Measurements from ENCODE around the gene OTOP1.
"Not testable (repeated sequence)": the region's sequence is repeated elsewhere in the genome, so short reads cannot be mapped to it uniquely, and the experiment has no call there.

Gene OTOP1, protein sequence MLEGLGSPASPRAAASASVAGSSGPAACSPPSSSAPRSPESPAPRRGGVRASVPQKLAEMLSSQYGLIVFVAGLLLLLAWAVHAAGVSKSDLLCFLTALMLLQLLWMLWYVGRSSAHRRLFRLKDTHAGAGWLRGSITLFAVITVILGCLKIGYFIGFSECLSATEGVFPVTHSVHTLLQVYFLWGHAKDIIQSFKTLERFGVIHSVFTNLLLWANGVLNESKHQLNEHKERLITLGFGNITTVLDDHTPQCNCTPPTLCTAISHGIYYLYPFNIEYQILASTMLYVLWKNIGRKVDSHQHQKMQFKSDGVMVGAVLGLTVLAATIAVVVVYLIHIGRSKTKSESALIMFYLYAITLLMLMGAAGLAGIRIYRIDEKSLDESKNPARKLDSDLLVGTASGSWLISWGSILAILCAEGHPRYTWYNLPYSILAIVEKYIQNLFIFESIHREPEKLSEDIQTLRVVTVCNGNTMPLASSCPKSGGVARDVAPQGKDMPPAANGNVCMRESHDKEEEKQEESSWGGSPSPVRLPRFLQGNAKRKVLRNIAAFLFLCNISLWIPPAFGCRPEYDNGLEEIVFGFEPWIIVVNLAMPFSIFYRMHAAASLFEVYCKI

DNA sequence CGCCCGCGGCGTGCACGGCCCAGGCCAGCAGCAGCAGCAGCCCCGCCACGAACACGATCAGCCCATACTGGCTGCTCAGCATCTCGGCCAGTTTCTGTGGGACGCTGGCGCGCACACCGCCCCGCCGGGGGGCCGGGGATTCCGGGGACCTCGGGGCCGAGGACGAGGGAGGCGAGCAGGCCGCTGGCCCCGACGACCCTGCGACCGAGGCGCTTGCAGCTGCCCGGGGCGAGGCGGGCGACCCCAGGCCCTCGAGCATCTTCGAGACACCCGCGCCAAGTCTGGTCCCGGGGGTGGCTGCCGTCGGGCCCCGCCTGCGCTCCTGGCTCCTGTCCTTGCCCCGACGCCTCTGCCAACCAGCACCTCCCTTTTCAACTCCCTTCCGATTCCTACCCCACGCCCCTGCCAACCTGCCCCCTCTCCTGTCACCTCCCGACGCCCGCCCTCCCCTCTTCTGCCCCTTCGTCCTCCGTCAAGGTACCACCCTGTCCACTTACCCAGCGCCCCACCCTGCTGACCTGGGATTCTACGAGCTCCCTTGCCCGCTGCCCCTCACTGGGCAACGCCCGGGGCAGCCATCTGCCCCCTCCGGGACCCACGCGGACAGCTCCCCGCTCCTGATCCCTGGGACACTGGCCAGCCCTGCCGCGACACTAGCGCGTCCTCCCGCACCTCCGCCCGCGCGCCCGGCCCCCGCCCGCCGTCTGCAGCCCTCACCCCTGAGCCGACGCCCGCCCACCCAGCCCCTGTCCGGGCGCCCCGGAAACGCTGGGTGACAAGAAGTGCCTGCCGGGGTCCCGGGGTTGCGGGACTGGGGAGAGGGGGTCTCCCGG lies at the start of gene OTOP1:
Gene OTOP1 (minus strand): TSS at position 324 of the 833 bp plus-strand sequence. CDS start 65 bp downstream, at position 259.
- Histone ChIP-seq H3K27me3 (ENCODE audit: insufficient read depth, low read length) (peaks cover 49% of the 10 kb centered on the region), H3K4me3 (ENCODE audit: low read length) (no peak within 1 kb of the TSS), H3K4me1 (ENCODE audit: insufficient read depth, low read length) (no peaks in the 10 kb centered on the region)

DNA sequence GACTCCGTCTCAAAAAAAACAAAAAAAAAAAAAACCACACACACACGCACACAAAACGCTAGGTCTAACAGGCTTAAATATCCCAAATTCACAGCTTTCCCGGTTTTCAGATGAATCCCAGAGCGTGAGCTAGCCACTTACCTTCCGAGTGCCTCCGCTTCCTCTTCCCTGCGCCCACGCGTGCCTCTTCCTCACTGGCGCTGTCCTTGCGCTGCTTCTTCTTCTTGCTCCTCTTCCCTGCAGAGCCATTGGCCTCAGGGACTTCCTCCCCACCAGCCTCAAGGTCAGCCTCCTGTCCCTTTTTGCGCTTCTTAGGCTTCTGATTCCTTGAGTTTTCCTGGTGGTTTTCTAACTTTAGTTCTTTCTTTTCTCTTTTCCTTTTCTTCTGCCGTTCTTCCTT lies 47.5 kb upstream of the OTOP1 start:
- no peaks in the 10 kb centered on the region for H3K4me1 ChIP-seq (ENCODE audit: insufficient read depth, low read length)
- no peaks in the 10 kb centered on the region for H3K27me3 ChIP-seq (ENCODE audit: insufficient read depth, low read length)
- peaks cover 66% of the 10 kb centered on the region for H3K36me3 ChIP-seq (ENCODE audit: insufficient read depth, low read length)
- H2AFZ ChIP-seq (ENCODE audit: low read depth, low read length): no peak overlapping the region
- no peak overlapping the region for H3K4me3 ChIP-seq (ENCODE audit: low read length)
- H3K9me3 ChIP-seq (ENCODE audit: low read length): no peaks in the 10 kb centered on the region

More for the DNA sequence above, at the start of gene OTOP1:
- H3K9me3 ChIP-seq (ENCODE audit: low read length): no peaks in the 10 kb centered on the region
- no peaks in the 10 kb centered on the region for H3K36me3 ChIP-seq (ENCODE audit: insufficient read depth, low read length)
- no peak within 1 kb of the TSS for H2AFZ ChIP-seq (ENCODE audit: low read depth, low read length)

DNA sequence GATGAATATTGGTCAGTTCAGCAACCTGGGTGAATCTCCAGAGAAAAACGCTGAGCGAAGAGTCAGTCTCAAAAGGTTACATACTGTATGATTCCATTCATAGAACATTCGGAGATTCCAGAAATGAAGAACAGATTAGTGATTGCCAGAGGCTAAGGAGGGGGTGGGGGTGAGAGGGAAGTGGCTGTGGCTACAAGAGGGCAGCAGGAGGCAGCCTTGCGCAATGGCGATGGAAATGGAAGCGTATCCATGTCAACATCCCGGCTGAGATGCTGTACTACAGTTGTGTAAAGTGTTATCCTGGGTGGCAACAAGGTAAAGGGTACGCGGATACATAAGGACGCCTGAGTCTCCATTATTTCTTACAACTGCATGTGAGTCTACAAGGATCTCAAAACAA lies 45.2 kb upstream of the OTOP1 start:
- H3K9me3 ChIP-seq (ENCODE audit: low read length): no peaks in the 10 kb centered on the region
- H2AFZ ChIP-seq (ENCODE audit: low read depth, low read length): no peak overlapping the region
- no peaks in the 10 kb centered on the region for H3K27me3 ChIP-seq (ENCODE audit: insufficient read depth, low read length)
- H3K4me1 ChIP-seq (ENCODE audit: insufficient read depth, low read length): no peaks in the 10 kb centered on the region
- H3K4me3 ChIP-seq (ENCODE audit: low read length): no peak overlapping the region
- peaks cover 62% of the 10 kb centered on the region for H3K36me3 ChIP-seq (ENCODE audit: insufficient read depth, low read length)

DNA sequence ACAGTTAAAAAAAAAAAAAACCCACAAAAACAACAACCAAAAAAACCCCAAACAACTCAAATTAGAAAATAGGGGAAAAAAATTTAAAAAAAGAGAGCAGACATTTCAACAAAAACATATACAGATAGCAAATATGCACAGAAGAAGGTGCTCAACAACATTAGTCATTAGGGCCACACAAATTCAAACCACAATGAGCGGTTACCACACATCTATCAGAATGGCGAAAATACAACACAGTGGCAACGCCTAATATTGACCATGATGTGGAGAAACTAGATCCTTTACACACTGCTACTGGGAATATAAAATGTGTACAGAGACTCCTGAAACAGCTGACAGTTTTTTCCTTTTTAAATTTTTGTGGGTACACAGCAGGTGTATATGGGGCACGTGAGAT lies 43.8 kb upstream of the OTOP1 start:
- Histone ChIP-seq H3K4me3 (ENCODE audit: low read length) (no peak overlapping the region), H3K4me1 (ENCODE audit: insufficient read depth, low read length) (no peaks in the 10 kb centered on the region), H3K27me3 (ENCODE audit: insufficient read depth, low read length) (no peaks in the 10 kb centered on the region), H3K9me3 (ENCODE audit: low read length) (no peaks in the 10 kb centered on the region), H3K36me3 (ENCODE audit: insufficient read depth, low read length) (peaks cover 65% of the 10 kb centered on the region), H2AFZ (ENCODE audit: low read depth, low read length) (no peak overlapping the region)

DNA sequence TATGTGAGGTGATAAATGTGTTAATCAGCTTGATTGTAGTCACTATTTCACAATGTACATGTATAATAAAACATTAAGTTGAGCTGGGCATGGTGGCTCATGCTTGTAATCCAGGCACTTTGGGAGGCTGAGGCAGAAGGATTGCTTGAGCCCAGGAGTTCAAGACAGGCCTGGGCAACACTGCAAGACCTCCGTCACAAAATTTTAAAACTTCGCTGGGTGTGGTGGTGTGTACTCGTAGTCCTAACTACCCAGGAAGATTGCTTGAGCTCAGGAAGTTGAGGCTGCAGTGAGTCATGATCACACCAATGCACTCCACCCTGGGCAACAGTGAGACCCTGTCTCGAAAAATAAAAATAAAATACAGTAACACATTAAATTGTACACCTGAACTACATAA lies 43.1 kb upstream of the OTOP1 start:
- Histone ChIP-seq H2AFZ (ENCODE audit: low read depth, low read length) (no peak overlapping the region), H3K27me3 (ENCODE audit: insufficient read depth, low read length) (no peaks in the 10 kb centered on the region), H3K36me3 (ENCODE audit: insufficient read depth, low read length) (peaks cover 60% of the 10 kb centered on the region), H3K9me3 (ENCODE audit: low read length) (no peaks in the 10 kb centered on the region), H3K4me3 (ENCODE audit: low read length) (no peak overlapping the region), H3K4me1 (ENCODE audit: insufficient read depth, low read length) (no peaks in the 10 kb centered on the region)

DNA sequence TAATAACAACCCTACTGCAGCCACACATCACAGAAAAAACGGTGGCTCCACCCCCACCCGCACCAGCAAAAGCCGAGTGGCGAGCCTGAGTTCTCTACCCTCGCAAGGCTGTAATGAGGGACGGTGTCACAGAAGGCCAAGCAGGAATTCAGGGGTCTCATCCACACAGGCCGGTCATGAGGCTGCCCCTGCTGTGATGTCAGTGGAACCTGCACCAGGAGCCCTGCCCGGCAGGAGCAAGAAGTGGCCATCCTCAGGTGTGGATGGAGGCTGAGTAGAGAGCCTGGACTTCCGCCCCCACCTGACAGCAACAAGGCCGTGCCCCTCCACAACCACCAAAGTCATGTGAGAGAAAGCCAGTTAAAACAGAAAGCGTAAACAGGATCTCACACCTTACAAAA lies 42.6 kb upstream of the OTOP1 start:
- H3K4me3 ChIP-seq (ENCODE audit: low read length): no peak overlapping the region
- no peaks in the 10 kb centered on the region for H3K9me3 ChIP-seq (ENCODE audit: low read length)
- no peaks in the 10 kb centered on the region for H3K27me3 ChIP-seq (ENCODE audit: insufficient read depth, low read length)
- no peak overlapping the region for H2AFZ ChIP-seq (ENCODE audit: low read depth, low read length)
- H3K4me1 ChIP-seq (ENCODE audit: insufficient read depth, low read length): no peaks in the 10 kb centered on the region
- H3K36me3 ChIP-seq (ENCODE audit: insufficient read depth, low read length): peaks cover 54% of the 10 kb centered on the region

DNA sequence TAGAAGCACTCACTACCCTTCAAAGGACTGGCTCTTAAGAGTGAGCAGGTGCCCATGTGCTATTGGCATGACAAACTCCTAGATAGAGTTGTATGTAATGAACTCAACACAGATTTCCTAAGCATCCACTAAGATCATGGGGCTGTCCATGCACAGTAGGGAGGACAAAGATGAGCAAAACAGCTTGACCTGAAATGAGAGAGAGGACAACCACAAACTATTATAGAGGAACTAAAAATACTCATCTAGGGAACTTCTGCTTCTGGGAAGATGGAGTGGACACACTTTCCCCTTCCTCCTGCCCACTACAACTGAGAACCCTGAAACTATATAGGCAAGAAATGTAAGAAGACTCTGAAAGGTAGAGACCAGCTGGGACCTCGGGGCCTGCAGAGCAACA lies 42.0 kb upstream of the OTOP1 start:
- H3K4me3 ChIP-seq (ENCODE audit: low read length): no peak overlapping the region
- H3K36me3 ChIP-seq (ENCODE audit: insufficient read depth, low read length): peaks cover 50% of the 10 kb centered on the region

DNA sequence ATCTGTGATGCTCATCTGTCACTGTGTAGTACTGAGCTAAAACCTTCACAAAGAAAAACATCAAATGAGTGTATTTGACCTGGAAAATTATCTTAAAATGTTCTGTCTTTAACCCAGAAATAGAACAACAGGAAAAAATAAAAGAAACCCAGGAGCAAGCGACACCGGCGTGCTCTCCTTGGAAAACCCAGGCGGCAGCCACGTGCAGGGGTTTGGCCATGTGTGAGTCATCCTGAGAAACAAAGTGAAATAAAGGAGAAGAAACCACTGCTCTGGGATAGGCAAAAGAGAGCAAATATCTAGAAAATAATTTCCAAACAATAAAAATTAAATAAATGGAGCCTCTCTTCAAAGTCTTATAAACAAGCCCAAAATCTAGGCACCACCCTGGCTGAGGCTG lies 41.3 kb upstream of the OTOP1 start:
- Histone ChIP-seq H3K36me3 (ENCODE audit: insufficient read depth, low read length) (peaks cover 45% of the 10 kb centered on the region), H3K27me3 (ENCODE audit: insufficient read depth, low read length) (no peaks in the 10 kb centered on the region), H3K4me1 (ENCODE audit: insufficient read depth, low read length) (no peaks in the 10 kb centered on the region), H3K4me3 (ENCODE audit: low read length) (no peak overlapping the region), H3K9me3 (ENCODE audit: low read length) (no peaks in the 10 kb centered on the region), H2AFZ (ENCODE audit: low read depth, low read length) (no peak overlapping the region)

More for the DNA sequence above, 42.0 kb upstream of the OTOP1 start:
- H3K9me3 ChIP-seq (ENCODE audit: low read length): no peaks in the 10 kb centered on the region
- H2AFZ ChIP-seq (ENCODE audit: low read depth, low read length): no peak overlapping the region
- no peaks in the 10 kb centered on the region for H3K4me1 ChIP-seq (ENCODE audit: insufficient read depth, low read length)
- H3K27me3 ChIP-seq (ENCODE audit: insufficient read depth, low read length): no peaks in the 10 kb centered on the region

DNA sequence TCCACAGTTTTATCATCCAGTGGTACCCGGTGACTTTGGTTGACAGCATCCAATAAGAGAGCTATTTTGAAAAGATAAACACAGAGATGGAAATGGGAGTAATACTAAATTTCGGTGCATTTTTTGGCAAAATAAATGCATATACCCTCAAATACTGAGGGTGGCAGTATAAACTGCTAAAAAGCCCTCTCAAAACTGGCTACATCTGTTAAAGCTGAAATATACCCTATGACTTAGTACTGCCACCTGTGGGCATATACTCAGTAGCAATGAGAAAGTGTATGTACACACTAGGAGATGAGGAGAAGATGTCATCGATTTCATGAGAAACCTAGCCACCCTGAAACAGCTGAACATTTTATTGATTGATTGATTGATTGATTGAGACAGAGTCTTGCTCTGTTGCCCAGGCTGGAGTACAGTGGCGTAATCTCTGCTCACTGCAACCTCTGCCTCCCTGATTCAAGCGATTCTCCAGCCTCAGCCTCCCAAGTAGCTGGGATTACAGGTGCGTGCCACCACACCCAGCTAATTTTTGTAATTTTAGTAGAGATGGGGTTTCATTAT lies 33.5 kb upstream of the OTOP1 start:
- Histone ChIP-seq H3K9me3 (ENCODE audit: low read length) (no peaks in the 10 kb centered on the region), H3K4me3 (ENCODE audit: low read length) (no peak overlapping the region)

DNA sequence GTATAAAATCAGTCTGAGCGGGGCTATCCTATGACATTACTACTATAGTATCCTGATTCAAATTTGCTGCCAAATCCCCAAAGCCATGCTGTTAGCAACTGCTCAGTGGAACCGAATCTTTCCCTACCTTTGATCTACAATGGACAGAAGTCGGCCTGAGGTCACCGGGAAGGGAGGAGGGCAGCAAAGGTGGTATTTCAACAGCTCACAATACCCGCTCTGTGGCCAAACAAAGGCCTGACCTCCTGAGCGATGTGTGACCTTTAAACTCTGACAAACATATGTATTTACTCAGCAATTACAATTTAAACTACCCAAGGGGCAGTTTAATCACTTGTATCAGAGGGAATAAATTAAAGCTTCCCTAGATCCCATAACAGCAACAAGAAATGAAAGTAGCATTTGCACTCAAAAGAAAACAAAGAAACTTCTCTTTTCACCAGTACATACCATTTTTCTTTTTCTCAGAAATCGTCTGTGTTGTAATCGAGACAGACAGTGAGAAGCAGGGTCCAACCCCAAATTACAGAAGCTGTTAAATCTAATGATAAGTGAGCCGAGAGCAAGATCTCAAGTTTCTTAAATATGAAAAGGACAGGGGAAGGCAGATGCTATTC lies 32.9 kb upstream of the OTOP1 start:
- Histone ChIP-seq H3K9me3 (ENCODE audit: low read length) (no peaks in the 10 kb centered on the region), H3K36me3 (ENCODE audit: insufficient read depth, low read length) (no peaks in the 10 kb centered on the region), H3K4me3 (ENCODE audit: low read length) (no peak overlapping the region), H3K4me1 (ENCODE audit: insufficient read depth, low read length) (peaks cover 13% of the 10 kb centered on the region), H2AFZ (ENCODE audit: low read depth, low read length) (peak overlapping the region; percentile 30), H3K27me3 (ENCODE audit: insufficient read depth, low read length) (no peaks in the 10 kb centered on the region)

More for the DNA sequence above, 33.5 kb upstream of the OTOP1 start:
- H3K36me3 ChIP-seq (ENCODE audit: insufficient read depth, low read length): no peaks in the 10 kb centered on the region
- H3K27me3 ChIP-seq (ENCODE audit: insufficient read depth, low read length): no peaks in the 10 kb centered on the region
- no peak overlapping the region for H2AFZ ChIP-seq (ENCODE audit: low read depth, low read length)
- H3K4me1 ChIP-seq (ENCODE audit: insufficient read depth, low read length): peaks cover 7% of the 10 kb centered on the region

DNA sequence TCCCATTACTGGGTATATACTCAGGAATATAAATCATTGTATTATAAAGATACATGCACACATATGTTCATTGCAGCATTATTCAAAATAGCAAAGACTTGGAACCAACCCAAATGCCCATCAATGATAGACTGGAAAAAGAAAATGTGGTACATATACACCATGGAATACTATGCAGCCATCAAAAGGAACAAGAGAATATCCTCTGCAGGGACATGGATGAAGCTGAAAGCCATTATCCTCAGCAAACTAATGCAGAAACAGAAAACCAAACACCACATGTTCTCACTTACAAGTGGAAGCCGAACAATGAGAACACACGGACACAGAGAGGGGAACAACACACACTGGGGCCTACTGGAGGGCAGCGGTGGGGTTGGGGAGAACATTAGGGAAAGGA lies 31.0 kb upstream of the OTOP1 start:
- H3K27me3 ChIP-seq (ENCODE audit: insufficient read depth, low read length); H3K36me3 ChIP-seq (ENCODE audit: insufficient read depth, low read length); H2AFZ ChIP-seq (ENCODE audit: low read depth, low read length); H3K9me3 ChIP-seq (ENCODE audit: low read length); H3K4me3 ChIP-seq (ENCODE audit: low read length): not testable (repeated sequence)
- H3K4me1 ChIP-seq (ENCODE audit: insufficient read depth, low read length): peaks cover 18% of the 10 kb centered on the region

DNA sequence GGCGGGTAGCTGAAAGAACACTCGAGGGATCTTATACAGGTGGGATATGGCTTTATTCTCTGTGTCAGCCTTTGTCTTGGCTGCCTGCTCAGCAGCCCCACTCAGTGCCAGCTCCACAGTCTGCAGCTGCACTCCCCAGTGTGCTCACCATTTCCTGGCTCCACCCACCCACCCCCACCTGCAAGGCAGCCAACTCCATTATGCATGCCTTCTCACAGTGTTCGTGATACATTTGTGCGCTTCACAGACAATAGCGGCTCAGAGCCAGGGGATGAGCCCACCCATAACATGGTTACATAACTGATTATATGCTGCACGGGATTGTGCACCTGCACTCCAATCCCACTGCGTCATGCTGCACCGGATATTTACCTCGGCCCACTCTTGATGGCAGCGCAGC lies 30.1 kb upstream of the OTOP1 start:
- H3K4me3 ChIP-seq (ENCODE audit: low read length): no peak overlapping the region
- no peaks in the 10 kb centered on the region for H3K9me3 ChIP-seq (ENCODE audit: low read length)
- H3K27me3 ChIP-seq (ENCODE audit: insufficient read depth, low read length): no peaks in the 10 kb centered on the region
- H3K36me3 ChIP-seq (ENCODE audit: insufficient read depth, low read length): no peaks in the 10 kb centered on the region
- H3K4me1 ChIP-seq (ENCODE audit: insufficient read depth, low read length): peaks cover 18% of the 10 kb centered on the region
- H2AFZ ChIP-seq (ENCODE audit: low read depth, low read length): no peak overlapping the region
